ENCODE data around the gene BMP2K.
A peak's percentile ranks its signal among the peaks of the same experiment; 100 is the strongest.

Gene BMP2K

GRCh38 chr4:78870056-78870455, 93.9 kb downstream of the BMP2K start:
- TF ChIP-seq CTCF (conservative IDR thresholded peaks at IDR 0.05; ENCODE audit: low read depth, low read length), result no peak
- H3K4me3 ChIP-seq (ENCODE audit: low read depth, low read length), result no peak overlapping the region
- DNase-seq (ENCODE audit: low read depth), result no peak

GRCh38 chr4:78876568-78877320, 100.6 kb downstream of the BMP2K start:
- H3K4me3 ChIP-seq (ENCODE audit: low read depth, low read length), result no peak overlapping the region
- TF ChIP-seq CTCF (conservative IDR thresholded peaks at IDR 0.05; ENCODE audit: low read depth, low read length), result no peak
- peak; percentile 20 for DNase-seq (ENCODE audit: low read depth)

GRCh38 chr4:78878031-78878430, 101.9 kb downstream of the BMP2K start:
- DNase-seq (ENCODE audit: low read depth), result no peak
- no peak overlapping the region for H3K4me3 ChIP-seq (ENCODE audit: low read depth, low read length)
- TF ChIP-seq CTCF (conservative IDR thresholded peaks at IDR 0.05; ENCODE audit: low read depth, low read length), result no peak

GRCh38 chr4:78880874-78881492, 104.8 kb downstream of the BMP2K start:
- no peak for DNase-seq (ENCODE audit: low read depth)
- TF ChIP-seq CTCF (conservative IDR thresholded peaks at IDR 0.05; ENCODE audit: low read depth, low read length), result no peak
- no peak overlapping the region for H3K4me3 ChIP-seq (ENCODE audit: low read depth, low read length)

GRCh38 chr4:78885598-78885997, 109.4 kb downstream of the BMP2K start:
- TF ChIP-seq CTCF (conservative IDR thresholded peaks at IDR 0.05; ENCODE audit: low read depth, low read length), result no peak
- H3K4me3 ChIP-seq (ENCODE audit: low read depth, low read length), result no peak overlapping the region
- DNase-seq (ENCODE audit: low read depth), result no peak

- no peak for DNase-seq (ENCODE audit: low read depth)
- TF ChIP-seq CTCF (conservative IDR thresholded peaks at IDR 0.05; ENCODE audit: low read depth, low read length), result no peak
- no peak overlapping the region for H3K4me3 ChIP-seq (ENCODE audit: low read depth, low read length)
Measured at GRCh38 chr4:78889955-78890354, 113.8 kb downstream of the BMP2K start.

- TF ChIP-seq CTCF (conservative IDR thresholded peaks at IDR 0.05; ENCODE audit: low read depth, low read length), result no peak
Measured at GRCh38 chr4:78899302-78899701, 123.2 kb downstream of the BMP2K start.

More at GRCh38 chr4:78899302-78899701, 123.2 kb downstream of the BMP2K start:
- no peak overlapping the region for H3K4me3 ChIP-seq (ENCODE audit: low read depth, low read length)
- no peak for DNase-seq (ENCODE audit: low read depth)

All from choroid plexus epithelial cell (primary cell).